OCI-LY1 (cell line): ENCODE results near the gene TSPAN5.
"Not testable (repeated sequence)": the region's sequence is repeated elsewhere in the genome, so short reads cannot be mapped to it uniquely, and the experiment has no call there.

Experiments used
- H2AFZ ChIP-seq: fragments of 200-600 bp; sonication (generic), shearing (Covaris generic); 2 replicates; pipeline ENCODE4 v1.6.0; 2014; ENCODE audit warnings: antibody characterized with exemption, mild to moderate bottlenecking, low read length
- H3F3A ChIP-seq: fragments of 200-600 bp; sonication (generic), shearing (Covaris generic); 2 replicates; pipeline ENCODE4 v1.6.0; 2014; ENCODE audit warnings: mild to moderate bottlenecking, antibody characterized with exemption, low read length, moderate library complexity; ENCODE audit not compliant: insufficient read depth
- H3K27ac ChIP-seq: fragments of 200-600 bp; sonication (generic); 2 replicates; pipeline ENCODE4 v1.5.1; 2014; ENCODE audit warnings: low read length, mixed run types, mild to moderate bottlenecking, low read depth; ENCODE audit not compliant: poor library complexity, severe bottlenecking
- H3K27me3 ChIP-seq: fragments of 200-600 bp; sonication (generic); 2 replicates; pipeline ENCODE4 v1.6.0; 2014; ENCODE audit warnings: antibody characterized with exemption, mild to moderate bottlenecking, low read length, moderate library complexity; ENCODE audit not compliant: insufficient read depth
- H3K36me3 ChIP-seq: fragments of 200-600 bp; sonication (generic); 2 replicates; pipeline ENCODE4 v1.6.1; 2014; ENCODE audit warnings: mild to moderate bottlenecking, antibody characterized with exemption, low read length, moderate library complexity, mixed read lengths; ENCODE audit not compliant: insufficient read depth
- H3K4me1 ChIP-seq: fragments of 200-600 bp; sonication (generic); 2 replicates; pipeline ENCODE4 v1.5.1; 2014; ENCODE audit warnings: mild to moderate bottlenecking, low read length, moderate library complexity; ENCODE audit not compliant: insufficient read depth, severe bottlenecking
- H3K4me2 ChIP-seq: fragments of 200-600 bp; sonication (generic), shearing (Covaris generic); 2 replicates; pipeline ENCODE4 v1.6.1; 2014; ENCODE audit warnings: low read length
- H3K4me3 ChIP-seq: fragments of 200-600 bp; sonication (generic); 2 replicates; pipeline ENCODE4 v1.5.1; 2014; ENCODE audit warnings: low read length, low read depth, mild to moderate bottlenecking, mixed read lengths; ENCODE audit not compliant: poor library complexity, severe bottlenecking
- H3K79me2 ChIP-seq: fragments of 200-600 bp; shearing (Covaris generic); 2 replicates; pipeline ENCODE4 v1.6.1; 2016; ENCODE audit warnings: mixed run types, low read length, mixed read lengths; ENCODE audit not compliant: insufficient read depth
- H3K9ac ChIP-seq: fragments of 200-600 bp; sonication (generic), shearing (Covaris generic); 2 replicates; pipeline ENCODE4 v1.6.1; 2014; ENCODE audit warnings: mild to moderate bottlenecking, low read length, mixed read lengths
- H3K9me2 ChIP-seq: fragments of 200-600 bp; sonication (generic), shearing (Covaris generic); 2 replicates; pipeline ENCODE4 v1.6.1; 2014; ENCODE audit warnings: low read depth, mild to moderate bottlenecking, low read length, mixed read lengths
- H3K9me3 ChIP-seq: fragments of 200-600 bp; shearing (Covaris generic); 2 replicates; pipeline ENCODE4 v1.6.1; 2014; ENCODE audit warnings: low read length, mixed read lengths
- H4K20me1 ChIP-seq: fragments of 200-600 bp; sonication (generic), shearing (Covaris generic); 2 replicates; pipeline ENCODE4 v1.6.0; 2016; ENCODE audit warnings: mild to moderate bottlenecking, low read length; ENCODE audit not compliant: insufficient read depth
- CTCF ChIP-seq: fragments of 200-600 bp; sonication (generic), shearing (Covaris generic); IDR thresholded peaks from 2 replicates; pipeline ENCODE4 v1.5.1; 2017; ENCODE audit warnings: mild to moderate bottlenecking, antibody characterized with exemption, low read length, moderate library complexity, mixed read lengths
- EZH2 ChIP-seq: fragments of 200-600 bp; sonication (generic), shearing (Covaris generic); IDR thresholded peaks from 2 replicates; pipeline ENCODE4 v1.8.0; 2017; ENCODE audit warnings: borderline replicate concordance, mixed run types, mild to moderate bottlenecking, antibody characterized with exemption, low read length, moderate library complexity, mixed read lengths

The TSPAN5 gene

GRCh38 chr4:98658287-98659105 lies at the start of gene TSPAN5:
TSS of gene TSPAN5 (minus strand) at chr4:98658611.
- Histone ChIP-seq H3K4me3 (peak within 1 kb of the TSS; percentile 55), H3K9ac (peak within 1 kb of the TSS; percentile 26; the same call in 1 of the 2 replicates), H4K20me1 (no peaks in the 10 kb centered on the region), H3K27ac (no peak within 1 kb of the TSS), H3F3A (no peaks in the 10 kb centered on the region), H3K4me1 (peaks cover 25% of the 10 kb centered on the region), H3K9me3 (no peaks in the 10 kb centered on the region), H3K9me2 (no peaks in the 10 kb centered on the region), H3K79me2 (no peaks in the 10 kb centered on the region), H3K4me2 (peak within 1 kb of the TSS; percentile 75), H2AFZ (no peak within 1 kb of the TSS), H3K27me3 (0 out of 2 replicates have a peak, but pooled peaks cover 3% of the 10 kb centered on the region), H3K36me3 (no peaks in the 10 kb centered on the region)
- no peak for TF ChIP-seq CTCF
- TF ChIP-seq EZH2, result no peak

DNA sequence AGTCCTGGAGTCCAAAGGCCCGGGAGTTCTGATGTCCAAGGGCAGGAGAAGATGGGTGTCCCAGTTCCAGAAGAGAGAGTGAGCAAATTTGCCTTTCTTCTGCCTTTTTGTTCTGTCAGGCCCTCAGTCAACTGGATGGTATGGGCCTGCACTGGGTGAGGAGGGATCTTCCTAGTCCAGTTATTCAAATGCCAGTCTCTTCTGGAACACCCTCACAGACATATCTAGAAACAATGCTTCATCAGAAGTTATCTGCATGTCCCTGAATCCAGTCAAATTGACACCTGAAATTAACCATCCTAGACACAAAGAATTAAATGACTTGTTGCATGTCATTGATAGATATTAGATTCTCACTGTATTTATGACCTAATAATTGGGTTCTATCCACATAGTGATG lies 48.5 kb upstream of the TSPAN5 start:
- no peak overlapping the region for H3K4me2 ChIP-seq
- no peak overlapping the region for H3K27ac ChIP-seq
- no peak overlapping the region for H3K9ac ChIP-seq
- no peaks in the 10 kb centered on the region for H3K9me3 ChIP-seq
- no peaks in the 10 kb centered on the region for H3K4me1 ChIP-seq
- no peak overlapping the region for H2AFZ ChIP-seq
- H3K36me3 ChIP-seq, result no peaks in the 10 kb centered on the region
- H3K4me3 ChIP-seq, result no peak overlapping the region
- no peaks in the 10 kb centered on the region for H3K9me2 ChIP-seq
- no peak for TF ChIP-seq EZH2
- TF ChIP-seq CTCF, result no peak
- no peaks in the 10 kb centered on the region for H3K79me2 ChIP-seq
- no peaks in the 10 kb centered on the region for H3F3A ChIP-seq
- no peaks in the 10 kb centered on the region for H3K27me3 ChIP-seq
- no peaks in the 10 kb centered on the region for H4K20me1 ChIP-seq

GRCh38 chr4:98706200-98706813 lies 47.9 kb upstream of the TSPAN5 start:
- no peak overlapping the region for H3K4me2 ChIP-seq
- no peaks in the 10 kb centered on the region for H3K36me3 ChIP-seq
- no peak overlapping the region for H3K27ac ChIP-seq
- H2AFZ ChIP-seq, result no peak overlapping the region
- H3K27me3 ChIP-seq, result no peaks in the 10 kb centered on the region
- H3K4me1 ChIP-seq, result no peaks in the 10 kb centered on the region
- no peak overlapping the region for H3K9ac ChIP-seq
- no peaks in the 10 kb centered on the region for H3K9me3 ChIP-seq
- no peak overlapping the region for H3K4me3 ChIP-seq
- TF ChIP-seq EZH2 (no peak), CTCF (no peak)
- H3K9me2 ChIP-seq, result no peaks in the 10 kb centered on the region
- no peaks in the 10 kb centered on the region for H3K79me2 ChIP-seq
- no peaks in the 10 kb centered on the region for H3F3A ChIP-seq
- no peaks in the 10 kb centered on the region for H4K20me1 ChIP-seq

- H3K9ac ChIP-seq, H3K4me3 ChIP-seq, H3K79me2 ChIP-seq, H3K27ac ChIP-seq, H3K4me1 ChIP-seq, H3K9me3 ChIP-seq, H4K20me1 ChIP-seq, H3F3A ChIP-seq, H3K36me3 ChIP-seq, H3K27me3 ChIP-seq, H3K9me2 ChIP-seq, H2AFZ ChIP-seq, H3K4me2 ChIP-seq: not testable (repeated sequence)
Measured at GRCh38 chr4:98705586-98705985, 47.2 kb upstream of the TSPAN5 start.
